Endothelial cell of hepatic sinusoid (primary cell): ENCODE results near the gene AMDHD1.

Experiments used
- in situ Hi-C: cut with HindIII; loops from 2 replicates; pipeline ENCODE4 v1.10.0; 2017; ENCODE audit warnings: low sequenced_read_pairs

The AMDHD1 gene

DNA sequence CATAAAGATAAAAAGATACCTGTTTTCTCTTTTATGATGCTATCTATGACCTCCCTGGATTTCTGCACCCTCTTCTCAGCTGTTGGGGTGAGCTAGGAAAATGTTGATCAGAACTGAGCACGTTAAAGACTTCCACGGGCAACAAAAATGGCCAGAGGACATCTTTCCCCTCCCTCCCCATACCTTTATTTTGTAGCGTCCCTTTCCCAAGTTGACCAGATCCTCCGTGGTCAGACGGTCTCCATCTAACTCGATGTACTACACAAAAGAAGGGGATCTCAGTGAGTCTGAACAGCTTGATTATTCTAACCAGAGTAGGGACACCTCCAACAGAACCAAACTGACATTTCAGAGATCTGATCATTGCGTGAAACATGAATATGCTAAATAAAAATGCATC, 50.8 kb downstream of the AMDHD1 start:
- in situ Hi-C loops, result no loop called here

DNA sequence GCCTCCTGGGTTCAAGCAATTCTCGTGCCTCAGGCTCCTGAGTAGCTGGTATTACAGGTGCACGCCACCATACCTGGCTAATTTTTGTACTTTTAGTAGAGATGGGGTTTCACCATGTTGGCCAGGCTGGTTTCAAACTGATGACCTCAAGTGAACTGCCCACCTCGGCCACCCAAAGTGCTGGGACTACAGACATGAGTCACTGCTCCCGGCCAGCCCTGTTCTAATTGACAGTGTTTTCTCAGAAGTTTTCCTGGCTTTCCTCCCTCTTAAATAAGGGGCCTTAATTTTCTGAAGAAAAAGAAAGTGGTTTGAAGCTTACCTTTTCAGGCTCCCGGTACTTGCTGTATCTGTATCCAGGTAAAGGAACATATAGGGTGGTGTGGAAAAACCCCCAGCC, 51.3 kb downstream of the AMDHD1 start:
- in situ Hi-C loops, result no loop called here

DNA sequence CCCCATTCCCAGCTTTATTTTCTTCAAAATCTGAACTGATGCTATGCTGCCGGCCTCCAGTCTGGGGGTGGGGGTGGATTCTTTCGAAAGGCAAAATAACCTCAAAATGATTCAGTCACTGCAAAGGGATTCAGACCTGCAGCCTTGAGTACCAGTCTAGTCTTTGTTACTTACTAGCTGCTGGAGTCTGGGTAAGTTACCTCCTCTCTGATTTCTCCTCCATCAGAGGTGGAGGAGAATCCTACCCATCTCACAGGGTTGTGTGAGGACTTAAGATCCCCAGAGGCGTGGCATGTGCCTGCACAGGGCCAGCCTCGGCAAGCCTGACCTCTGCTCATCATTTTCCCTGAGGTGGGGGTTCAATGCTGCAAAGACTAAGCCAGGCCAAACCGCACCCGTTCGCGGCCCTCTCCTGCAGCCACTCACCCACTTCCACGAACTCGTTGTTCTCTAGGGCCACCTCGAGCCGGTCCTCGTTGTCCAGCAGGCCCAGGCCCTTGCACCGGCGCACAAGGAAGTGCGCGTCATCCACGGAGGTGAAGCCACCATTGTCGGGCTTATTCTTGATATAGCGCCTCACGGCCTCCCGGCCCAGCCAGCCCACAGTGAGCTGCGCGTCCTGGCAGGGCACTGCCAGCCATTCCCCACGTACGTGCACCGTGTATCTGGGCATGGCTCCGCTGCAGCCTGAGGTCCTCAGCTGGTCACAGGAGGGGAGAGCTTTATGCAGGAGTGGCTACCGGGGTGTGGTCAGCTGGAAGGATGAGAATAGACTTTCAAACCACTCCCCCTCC, 52.3 kb downstream of the AMDHD1 start:
- in situ Hi-C loops, result no loop called here

DNA sequence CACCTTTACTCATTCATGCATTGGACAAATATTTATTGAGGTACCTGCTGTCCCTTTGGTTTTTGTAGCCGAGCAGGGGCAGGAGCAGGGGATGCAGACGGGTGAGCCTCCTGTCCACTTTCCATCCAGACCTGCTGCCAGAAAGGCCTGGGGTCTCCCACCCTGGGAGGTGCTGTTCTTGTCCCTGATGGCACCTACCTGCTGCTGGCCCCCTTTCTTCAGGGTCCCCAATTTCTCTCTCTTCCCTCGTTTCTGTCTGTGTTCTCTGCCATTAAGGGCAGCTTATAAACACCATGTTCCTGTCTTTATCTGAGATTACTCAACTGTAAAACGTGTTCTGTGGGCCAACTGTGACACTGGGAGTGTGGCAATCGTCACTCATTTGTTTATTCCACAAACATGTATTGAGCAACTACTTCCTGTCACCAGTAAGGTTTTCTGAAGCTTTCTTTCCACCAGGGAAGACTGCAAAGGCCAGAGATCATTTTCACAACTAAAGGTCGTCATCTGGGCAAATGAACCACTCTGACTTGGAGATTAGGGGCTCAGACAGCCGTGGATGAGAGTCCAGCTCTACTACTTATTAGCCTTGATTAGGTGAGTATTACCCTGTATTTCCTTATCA, 53.0 kb downstream of the AMDHD1 start, which contains the start of gene HAL:
Gene HAL, minus strand, starts transcription at position 311 of the 625 bp plus-strand sequence. CDS start 434 bp downstream, outside the sequence.
- in situ Hi-C loops, result no loop called here

DNA sequence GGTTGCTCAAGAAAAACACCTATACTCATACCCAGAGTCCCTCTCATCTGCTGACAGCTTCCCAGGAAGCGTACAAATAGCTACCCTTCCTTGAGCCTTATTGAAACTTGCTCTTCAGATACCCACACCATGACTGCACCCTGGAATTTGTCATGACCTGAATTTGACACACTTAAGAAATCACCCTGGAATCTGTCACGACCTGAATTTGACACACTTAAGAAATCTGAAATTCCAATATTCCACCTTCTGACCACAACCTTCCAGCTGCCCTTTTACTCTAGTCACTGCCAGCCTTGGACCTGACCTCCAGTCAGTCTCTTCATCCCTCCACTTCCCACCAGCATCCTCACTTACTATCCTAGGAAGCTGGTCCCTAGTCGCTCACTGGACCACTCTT, 54.1 kb downstream of the AMDHD1 start:
- in situ Hi-C loops, result no loop called here

DNA sequence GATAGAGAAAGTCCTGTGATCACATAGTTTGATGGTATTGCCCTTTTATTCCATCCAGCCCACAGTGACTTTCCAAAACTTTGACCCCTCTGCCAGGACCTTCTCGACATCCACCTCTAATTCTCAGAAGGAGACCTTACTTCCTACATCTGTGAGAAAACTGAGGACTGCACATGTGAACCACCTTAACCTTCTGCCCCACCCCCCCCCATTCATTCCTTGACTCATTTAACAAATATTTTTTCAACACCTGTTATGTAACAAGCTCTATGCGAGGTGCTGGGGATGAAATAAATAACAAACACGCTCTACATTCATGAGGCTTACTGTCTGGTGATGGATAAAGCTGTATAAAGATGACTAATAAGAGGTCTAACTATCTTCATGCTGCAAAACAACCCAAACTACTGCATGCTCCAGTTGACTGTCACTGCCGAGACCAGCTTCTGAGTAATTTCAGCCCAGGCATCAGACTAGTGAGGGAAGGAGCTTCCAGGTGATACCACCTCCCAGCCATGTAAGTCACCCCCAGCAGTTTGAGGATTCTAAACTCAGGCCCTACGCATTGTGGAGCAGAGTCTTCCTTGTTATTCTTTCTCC, 54.9 kb downstream of the AMDHD1 start:
- in situ Hi-C loops, result no loop called here

DNA sequence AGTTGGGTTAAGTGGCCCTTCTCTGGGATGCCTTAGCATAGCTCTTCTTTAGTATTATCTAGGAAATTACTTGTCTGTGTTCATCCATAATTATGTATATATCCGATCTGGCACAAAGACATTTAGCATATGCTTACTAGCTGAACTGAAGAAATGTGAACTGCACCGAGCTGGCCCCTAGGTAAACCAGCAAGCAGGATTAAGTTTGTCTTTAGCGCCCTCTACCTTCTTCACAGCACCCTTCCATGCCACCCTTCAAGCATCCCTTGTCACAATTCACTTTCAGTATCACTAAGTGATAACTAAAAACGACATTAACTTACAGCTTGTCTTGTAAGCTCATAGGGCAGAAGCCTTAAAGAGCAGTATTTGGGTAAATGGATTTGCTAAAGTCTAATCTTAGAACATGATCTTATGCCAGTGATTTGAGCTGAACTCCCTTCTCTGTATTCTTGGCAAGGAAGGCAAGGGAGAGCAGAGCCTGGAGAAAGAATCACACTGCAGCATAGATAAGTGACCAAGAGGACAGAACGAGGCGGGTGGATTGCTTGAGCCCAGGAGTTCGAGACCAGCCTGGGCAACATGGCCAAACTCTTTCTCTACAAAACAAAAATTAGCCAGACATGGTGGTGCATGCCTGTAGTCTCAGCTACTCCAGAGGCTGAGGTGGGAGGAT, 55.6 kb downstream of the AMDHD1 start:
- in situ Hi-C loops, result no loop called here

DNA sequence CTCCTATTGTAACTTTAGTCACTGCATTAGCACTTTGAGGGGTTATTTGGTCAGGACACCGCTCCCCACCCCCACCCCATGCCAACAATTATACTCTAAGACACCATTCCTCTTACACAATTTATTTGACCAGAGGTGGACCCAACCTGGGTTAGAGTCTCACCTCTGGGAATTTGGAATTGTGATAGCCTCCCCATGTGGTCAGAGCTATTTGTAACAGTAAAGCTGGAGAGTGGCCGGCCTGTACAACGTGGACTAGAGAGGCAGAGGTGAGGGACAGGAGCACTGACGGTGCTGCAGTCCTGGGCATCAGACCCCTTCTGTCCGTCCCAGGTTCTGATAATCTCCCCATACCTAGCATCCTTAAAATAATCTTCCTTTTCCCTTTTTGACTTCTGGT, 56.4 kb downstream of the AMDHD1 start:
- in situ Hi-C loops, result no loop called here

DNA sequence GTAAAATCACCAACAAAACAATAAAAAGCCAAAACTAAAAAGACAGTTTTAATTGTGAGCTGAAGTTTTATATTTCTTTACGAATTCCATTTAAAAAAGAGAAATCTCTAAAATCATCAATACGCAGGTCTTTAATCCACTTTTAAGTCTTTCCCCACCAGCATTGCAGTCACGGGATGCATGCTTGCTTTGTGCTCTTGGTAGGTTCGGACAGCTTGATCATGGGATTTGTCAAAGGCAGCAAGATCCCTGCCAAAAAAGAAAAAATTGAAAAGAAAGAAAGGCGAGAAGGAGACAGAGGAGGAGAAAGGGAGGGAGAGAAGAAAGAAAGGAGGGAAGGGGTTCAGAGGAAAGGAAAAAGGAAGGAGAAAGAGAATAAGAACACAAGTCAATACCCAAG, 57.7 kb downstream of the AMDHD1 start:
- in situ Hi-C loops, result no loop called here

DNA sequence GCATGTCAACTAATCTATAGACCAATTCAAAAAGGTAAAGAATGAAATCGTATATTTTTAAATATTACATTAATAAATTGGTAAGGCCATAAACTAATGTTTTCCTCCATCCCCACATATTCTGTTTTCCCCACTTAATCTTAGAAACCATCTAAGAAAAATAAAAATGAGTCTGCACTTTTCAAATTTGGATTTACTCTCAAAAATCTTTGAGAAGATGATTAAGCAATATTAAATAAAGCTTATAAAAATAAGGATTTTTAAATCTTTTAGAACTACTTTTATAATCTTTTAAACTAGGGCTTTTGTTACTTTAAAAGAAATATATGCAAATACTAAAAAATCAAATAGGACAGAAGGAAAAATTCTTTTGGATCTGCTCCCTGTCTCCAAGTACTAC, 63.6 kb downstream of the AMDHD1 start:
- in situ Hi-C loops, result no loop called here

DNA sequence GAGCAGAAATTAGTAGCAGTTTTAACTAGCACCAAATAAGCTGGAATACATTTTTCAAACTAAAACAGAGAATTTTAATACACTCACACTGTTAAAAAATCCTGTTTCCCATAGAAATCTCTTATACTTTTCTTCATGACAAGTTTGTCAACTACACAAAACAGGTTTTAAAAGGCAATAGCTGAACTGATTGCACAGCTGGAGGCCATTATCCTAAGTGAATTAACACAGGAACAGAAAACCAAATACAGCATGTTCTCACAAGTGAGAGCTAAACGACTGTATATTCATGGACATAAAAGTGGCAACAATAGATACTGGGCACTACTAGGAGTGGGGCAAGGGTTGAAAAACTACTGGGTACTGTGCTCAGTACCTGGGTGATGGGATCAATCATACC, 64.6 kb downstream of the AMDHD1 start:
- in situ Hi-C loops, result no loop called here

DNA sequence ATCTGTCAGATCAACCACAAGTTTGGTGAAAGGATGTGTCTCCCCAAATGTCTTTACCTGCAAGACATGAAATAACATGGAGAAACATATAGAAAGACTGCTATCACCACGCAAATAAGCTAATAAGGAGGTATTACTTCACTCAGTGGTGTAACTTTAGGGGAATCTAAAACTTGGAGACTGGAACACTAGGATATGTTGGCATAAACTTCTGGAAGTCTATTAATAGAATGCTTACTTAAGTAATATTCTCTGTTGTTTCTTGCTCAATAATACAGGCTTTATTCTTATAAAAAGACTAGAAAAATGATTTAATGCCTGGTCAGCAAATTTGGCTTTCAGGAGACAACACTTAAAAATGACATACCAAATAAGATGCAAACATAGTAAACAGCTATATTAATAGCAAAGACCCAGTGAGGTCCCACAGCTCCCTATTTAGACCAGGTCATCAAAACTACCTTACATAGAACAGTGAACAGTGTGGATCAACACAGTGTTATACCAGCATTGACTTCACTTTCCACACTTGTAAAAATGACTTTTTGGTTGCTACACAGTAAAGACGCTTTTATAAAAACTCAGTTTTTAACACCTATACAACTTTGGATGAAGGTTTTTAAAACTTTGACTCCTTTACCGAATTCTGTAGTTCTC, 71.9 kb downstream of the AMDHD1 start:
- in situ Hi-C loops, result no loop called here

DNA sequence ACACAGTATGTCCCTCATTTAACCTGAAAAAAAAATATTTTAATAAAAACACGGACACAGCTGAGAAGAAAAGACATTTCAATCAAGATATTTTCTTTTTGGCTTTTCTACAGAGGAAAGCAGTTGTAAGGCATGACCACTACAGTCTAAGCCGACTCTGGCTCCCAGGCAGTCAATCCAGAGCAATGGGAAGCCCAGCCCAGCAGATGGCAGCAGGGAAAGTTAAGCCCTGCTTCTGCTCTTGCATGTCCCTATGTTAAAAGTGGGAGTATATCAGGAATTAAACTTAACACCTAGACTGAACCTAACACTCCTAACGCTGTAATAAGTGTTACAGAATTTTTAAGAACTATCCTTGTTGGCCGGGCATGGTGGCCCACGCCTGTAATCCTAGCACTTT, 72.5 kb downstream of the AMDHD1 start:
- in situ Hi-C loops, result no loop called here
